GM12878 (cell line): ENCODE data around the gene PPP1R12B.
"Not testable (repeated sequence)": the region's sequence is repeated elsewhere in the genome, so short reads cannot be mapped to it uniquely, and the experiment has no call there.

Experiments used
- BMI1 ChIP-seq: fragments of 450-650 bp; IDR thresholded peaks from 2 replicates; pipeline ENCODE4 v1.6.1; 2016; ENCODE audit warnings: mild to moderate bottlenecking, moderate library complexity, borderline replicate concordance
- CTCF ChIP-seq, 3 experiments: IDR thresholded peaks in 2 of 3; conservative IDR thresholded peaks in 1 of 3; 2 replicates each; pipeline ENCODE4 v1.5.1; 2011; ENCODE audit warnings: low read depth in 3 of 3, low read length in 3 of 3, mild to moderate bottlenecking in 3 of 3, control low read depth in 2 of 3, moderate library complexity in 2 of 3, inconsistent platforms in 1 of 3, mixed read lengths in 1 of 3; ENCODE audit not compliant: control insufficient read depth in 2 of 3, insufficient read depth in 1 of 3; ENCODE audit errors: extremely low read depth in 1 of 3
- EGR1 ChIP-seq, 2 experiments: IDR thresholded peaks; 1 replicate in 1 of 2; 2 replicates in 1 of 2; pipeline ENCODE4 v1.6.1; 2011 to 2012; ENCODE audit warnings: low read depth in 2 of 2, low read length in 2 of 2, borderline replicate concordance in 1 of 2, mild to moderate bottlenecking in 1 of 2, moderate library complexity in 1 of 2
- FOXM1 ChIP-seq: IDR thresholded peaks from 2 replicates; pipeline ENCODE4 v1.6.1; 2012; ENCODE audit warnings: low read depth, mild to moderate bottlenecking, inconsistent platforms, low read length, moderate library complexity
- NR2C2 ChIP-seq: IDR thresholded peaks from 2 replicates; pipeline ENCODE4 v1.6.1; 2011; ENCODE audit warnings: borderline replicate concordance, low read depth; ENCODE audit not compliant: control insufficient read depth, insufficient read length

GRCh38 chr1:202553078-202553477, 204.6 kb downstream of the PPP1R12B start:
- TF ChIP-seq FOXM1; NR2C2; BMI1; EGR1 (IDR thresholded peaks at IDR 0.05; ENCODE audit: borderline replicate concordance in 1 of 2, low read depth in 2 of 2, low read length in 2 of 2); CTCF (IDR thresholded peaks at IDR 0.05 in 2 of 3, conservative IDR thresholded peaks at IDR 0.05 in 1 of 3; ENCODE audit: control insufficient read depth in 2 of 3, extremely low read depth in 1 of 3, insufficient read depth in 1 of 3, low read depth in 3 of 3, low read length in 3 of 3): not testable (repeated sequence)
